Glutamatergic neuron (in vitro differentiated cells): ENCODE results near the gene IFNG. TPM values are rescaled to one million over a fixed set of nuclear protein-coding genes. Genes with fewer than 3 reads are reported as not detected.

ENCODE experiments used
- DNase-seq: peaks from one replicate; pipeline ENCODE4 v3.0.0; 2022
- H3K27ac Mint-ChIP-seq: one replicate; pipeline ENCODE4 v1.8.0; 2020; ENCODE audit warnings: mild to moderate bottlenecking, mixed read lengths, inconsistent platforms; ENCODE audit not compliant: unreplicated experiment
- H3K27me3 Mint-ChIP-seq: one replicate; pipeline ENCODE4 v1.8.0; 2020; ENCODE audit warnings: mild to moderate bottlenecking, moderate library complexity, mixed read lengths, inconsistent platforms; ENCODE audit not compliant: unreplicated experiment
- H3K36me3 Mint-ChIP-seq: one replicate; pipeline ENCODE4 v1.8.0; 2020; ENCODE audit warnings: mild to moderate bottlenecking, mixed read lengths, inconsistent platforms; ENCODE audit not compliant: unreplicated experiment
- H3K4me1 Mint-ChIP-seq: one replicate; pipeline ENCODE4 v1.8.0; 2020; ENCODE audit warnings: mild to moderate bottlenecking, low read depth, mixed read lengths, inconsistent platforms; ENCODE audit not compliant: unreplicated experiment
- H3K4me3 Mint-ChIP-seq: one replicate; pipeline ENCODE4 v1.8.0; 2020; ENCODE audit warnings: mild to moderate bottlenecking, mixed read lengths, inconsistent platforms; ENCODE audit not compliant: unreplicated experiment
- H3K9me3 Mint-ChIP-seq: one replicate; pipeline ENCODE4 v1.8.0; 2020; ENCODE audit warnings: mild to moderate bottlenecking, moderate library complexity, mixed read lengths, inconsistent platforms; ENCODE audit not compliant: unreplicated experiment
- CTCF ChIP-seq: fragments of 200-600 bp; sonication (generic); IDR thresholded peaks from one replicate; pipeline ENCODE4 v1.5.0; 2021; ENCODE audit not compliant: partially characterized antibody, unreplicated experiment
- total RNA-seq: library from RNA; stranded (reverse); fragmentation: NEBNext Ultra II Directional; extraction: Animal tissue kit (Norgen Biotek cat#: 25700); gene quantifications from one replicate; pipeline ENCODE4 v1.2.1, GENCODE V29; 2021; ENCODE audit not compliant: unreplicated experiment

IFNG gene
- total RNA-seq, 1 donor from 2014 or later = not detected

- H3K36me3 Mint-ChIP-seq = peaks cover 28% of the 10 kb centered on the region
Observed at GRCh38 chr12:68131867-68132414, 27.6 kb downstream of the IFNG start.

GRCh38 chr12:68129979-68130378 lies 29.6 kb downstream of the IFNG start:
- Mint-ChIP-seq H3K36me3 (peaks cover 28% of the 10 kb centered on the region), H3K4me3 (no peak overlapping the region), H3K4me1 (no peaks in the 10 kb centered on the region), H3K27me3 (no peaks in the 10 kb centered on the region), H3K9me3 (peaks cover 4% of the 10 kb centered on the region), H3K27ac (no peak overlapping the region)
- DNase-seq = no peak
- no peak for TF ChIP-seq CTCF

More at GRCh38 chr12:68131867-68132414, 27.6 kb downstream of the IFNG start:
- Mint-ChIP-seq H3K4me3 (no peak overlapping the region), H3K27me3 (no peaks in the 10 kb centered on the region), H3K9me3 (peaks cover 6% of the 10 kb centered on the region), H3K27ac (no peak overlapping the region), H3K4me1 (no peaks in the 10 kb centered on the region)
- no peak for DNase-seq
- TF ChIP-seq CTCF = no peak

- TF ChIP-seq CTCF = no peak
- Mint-ChIP-seq H3K27me3 (no peaks in the 10 kb centered on the region), H3K4me3 (no peak overlapping the region), H3K9me3 (peaks cover 2% of the 10 kb centered on the region), H3K4me1 (peaks cover 6% of the 10 kb centered on the region), H3K36me3 (no peaks in the 10 kb centered on the region), H3K27ac (no peak overlapping the region)
- DNase-seq = no peak
Observed at GRCh38 chr12:68122236-68122920, 37.2 kb downstream of the IFNG start.

GRCh38 chr12:68121143-68121542 lies 38.4 kb downstream of the IFNG start:
- Mint-ChIP-seq H3K9me3 (peaks cover 2% of the 10 kb centered on the region), H3K27me3 (no peaks in the 10 kb centered on the region), H3K4me1 (peaks cover 6% of the 10 kb centered on the region), H3K4me3 (no peak overlapping the region), H3K27ac (no peak overlapping the region), H3K36me3 (no peaks in the 10 kb centered on the region)
- no peak for DNase-seq
- no peak for TF ChIP-seq CTCF

- TF ChIP-seq CTCF = no peak
- DNase-seq = no peak
- Mint-ChIP-seq H3K27me3 (no peaks in the 10 kb centered on the region), H3K27ac (no peak overlapping the region), H3K4me1 (peaks cover 8% of the 10 kb centered on the region), H3K36me3 (no peaks in the 10 kb centered on the region), H3K4me3 (no peak overlapping the region), H3K9me3 (peaks cover 2% of the 10 kb centered on the region)
Observed at GRCh38 chr12:68119724-68120211, 39.8 kb downstream of the IFNG start.
